K562 (cell line): ENCODE measurements around the gene MT1HL1.

Experiments used
- ARID4B ChIP-seq: sonication (generic); formaldehyde crosslinking; IDR thresholded peaks from 2 replicates; pipeline ENCODE4 v1.8.0; 2022; ENCODE audit warnings: mild to moderate bottlenecking, missing genetic modification reagents
- CC2D1A ChIP-seq: fragments of 450-650 bp; IDR thresholded peaks from 2 replicates; pipeline ENCODE4 v1.6.1; 2017; ENCODE audit warnings: mild to moderate bottlenecking
- CREB1 ChIP-seq, 2 experiments: sonication (generic) in 1 of 2; formaldehyde crosslinking in 1 of 2; IDR thresholded peaks; 2 replicates each; pipeline versions ENCODE4 v1.6.1 to v1.8.0; 2012 to 2022; ENCODE audit warnings: inconsistent platforms in 1 of 2, mild to moderate bottlenecking in 1 of 2, missing genetic modification reagents in 1 of 2, moderate library complexity in 1 of 2
- ELF1 ChIP-seq: fragments of 200-800 bp; sonication (Bioruptor generic); IDR thresholded peaks from 2 replicates; pipeline ENCODE4 v1.6.1; 2016; ENCODE audit warnings: missing genetic modification characterization, missing compliant biosample characterization
- ESRRA ChIP-seq: fragments of 450-650 bp; IDR thresholded peaks from 2 replicates; pipeline ENCODE4 v1.6.1; 2014; ENCODE audit warnings: low read depth, mild to moderate bottlenecking, moderate library complexity, borderline replicate concordance
- FOXA3 ChIP-seq, 2 experiments: fragments of 450-650 bp in 1 of 2; sonication (generic) in 1 of 2; formaldehyde crosslinking; IDR thresholded peaks in 1 of 2; conservative IDR thresholded peaks in 1 of 2; 2 replicates each; pipeline versions ENCODE4 v1.4.0 to v1.8.0; 2020 to 2022; ENCODE audit warnings: mild to moderate bottlenecking in 2 of 2, missing genetic modification reagents in 1 of 2
- HDAC2 ChIP-seq: fragments of 450-650 bp; IDR thresholded peaks from 2 replicates; pipeline ENCODE4 v1.6.1; 2016; ENCODE audit warnings: mild to moderate bottlenecking
- MYC ChIP-seq, 2 experiments: fragments of 250-450 bp in 1 of 2; sonication (Bioruptor Pico) in 1 of 2; IDR thresholded peaks; 2 replicates each; pipeline versions ENCODE4 v1.5.1 to v1.6.1; 2012 to 2021; ENCODE audit warnings: low read depth in 2 of 2, borderline replicate concordance in 1 of 2, improper control_type of control experiment in 1 of 2, low read length in 1 of 2, mild to moderate bottlenecking in 1 of 2, moderate library complexity in 1 of 2
- RHOXF2B ChIP-seq: fragments of 250-450 bp; sonication (Bioruptor Pico); conservative IDR thresholded peaks from 2 replicates; pipeline ENCODE4 v1.5.1; 2021
- SMARCC2 ChIP-seq: fragments of 450-650 bp; IDR thresholded peaks from 2 replicates; pipeline ENCODE4 v1.6.1; 2017; ENCODE audit warnings: antibody characterized with exemption, moderate library complexity, mild to moderate bottlenecking, low read depth
- ZFP1 ChIP-seq: fragments of 450-650 bp; formaldehyde crosslinking; IDR thresholded peaks from 2 replicates; pipeline ENCODE4 v1.4.0; 2020; ENCODE audit warnings: mild to moderate bottlenecking, mixed read lengths
- ZFPM2 ChIP-seq: fragments of 250-450 bp; sonication (Bioruptor Pico); IDR thresholded peaks from 2 replicates; pipeline ENCODE4 v1.5.1; 2022; ENCODE audit warnings: mild to moderate bottlenecking

DNA sequence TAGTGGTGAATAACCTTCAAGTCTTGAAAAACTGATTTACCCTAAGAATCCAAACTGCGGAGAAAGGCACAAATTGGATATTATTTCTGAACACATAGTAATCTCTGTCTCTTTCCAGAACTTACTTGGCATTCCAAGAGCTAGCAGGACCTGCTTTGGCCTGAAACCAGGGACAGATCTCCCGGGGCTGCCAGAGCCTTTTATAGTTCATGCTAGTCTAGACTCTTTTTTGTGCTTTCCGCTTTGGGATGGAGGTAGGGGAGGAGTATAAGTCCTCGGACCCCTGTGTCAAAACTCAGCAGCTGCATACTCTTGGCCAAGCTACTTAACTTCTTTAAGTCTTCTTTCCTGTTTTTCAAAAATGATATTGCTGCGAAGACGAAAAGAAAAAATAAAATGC lies 34.0 kb upstream of the MT1HL1 start:
- no peak for TF ChIP-seq ZFP1 (CRISPR knock-in tag)
- TF ChIP-seq MYC (IDR thresholded peaks at IDR 0.05; ENCODE audit: low read depth, low read length) = no peak
- TF ChIP-seq MYC (CRISPR knock-in tag; IDR thresholded peaks at IDR 0.05; ENCODE audit: borderline replicate concordance, low read depth) = no peak
- no peak for TF ChIP-seq CC2D1A
- TF ChIP-seq CREB1 (IDR thresholded peaks at IDR 0.05) = no peak
- no peak for TF ChIP-seq CREB1 (CRISPR knock-in tag; IDR thresholded peaks at IDR 0.05)
- no peak for TF ChIP-seq ZFPM2 (CRISPR knock-in tag)
- TF ChIP-seq HDAC2 = no peak
- no peak for TF ChIP-seq ESRRA
- no peak for TF ChIP-seq RHOXF2B
- TF ChIP-seq FOXA3 (CRISPR knock-in tag; conservative IDR thresholded peaks at IDR 0.05 in 1 of 2, IDR thresholded peaks at IDR 0.05 in 1 of 2) = no peak
- TF ChIP-seq SMARCC2 = no peak
- TF ChIP-seq ELF1 (tag) = no peak
- no peak for TF ChIP-seq ARID4B
